ENCODE results near the gene FN3KRP.
"Not testable (repeated sequence)": the region's sequence is repeated elsewhere in the genome, so short reads cannot be mapped to it uniquely, and the experiment has no call there.

The FN3KRP gene

GRCh38 chr17:82734987-82735866, 18.7 kb downstream of the FN3KRP start, which contains the start of gene FN3K:
TSS of gene FN3K (plus strand) at chr17:82735615. CDS start at chr17:82735637, 22 bp downstream.
- Mint-ChIP-seq H3K27ac (no peak within 1 kb of the TSS), H3K9me3 (peaks cover 11% of the 10 kb centered on the region), H3K36me3 (peaks cover 19% of the 10 kb centered on the region), H3K27me3 (peaks cover 10% of the 10 kb centered on the region), H3K4me1 (peaks cover 4% of the 10 kb centered on the region), H3K4me3 (peak within 1 kb of the TSS; percentile 66)
- peak; percentile 65 for DNase-seq
- CTCF ChIA-PET, result no interaction called here

GRCh38 chr17:82736511-82737185, 20.1 kb downstream of the FN3KRP start:
- Mint-ChIP-seq H3K4me3 (no peak overlapping the region), H3K9me3 (peaks cover 22% of the 10 kb centered on the region), H3K4me1 (peaks cover 4% of the 10 kb centered on the region), H3K36me3 (peaks cover 27% of the 10 kb centered on the region), H3K27ac (no peak overlapping the region), H3K27me3 (peaks cover 10% of the 10 kb centered on the region)
- CTCF ChIA-PET, result no interaction called here
- no peak for DNase-seq

DNA sequence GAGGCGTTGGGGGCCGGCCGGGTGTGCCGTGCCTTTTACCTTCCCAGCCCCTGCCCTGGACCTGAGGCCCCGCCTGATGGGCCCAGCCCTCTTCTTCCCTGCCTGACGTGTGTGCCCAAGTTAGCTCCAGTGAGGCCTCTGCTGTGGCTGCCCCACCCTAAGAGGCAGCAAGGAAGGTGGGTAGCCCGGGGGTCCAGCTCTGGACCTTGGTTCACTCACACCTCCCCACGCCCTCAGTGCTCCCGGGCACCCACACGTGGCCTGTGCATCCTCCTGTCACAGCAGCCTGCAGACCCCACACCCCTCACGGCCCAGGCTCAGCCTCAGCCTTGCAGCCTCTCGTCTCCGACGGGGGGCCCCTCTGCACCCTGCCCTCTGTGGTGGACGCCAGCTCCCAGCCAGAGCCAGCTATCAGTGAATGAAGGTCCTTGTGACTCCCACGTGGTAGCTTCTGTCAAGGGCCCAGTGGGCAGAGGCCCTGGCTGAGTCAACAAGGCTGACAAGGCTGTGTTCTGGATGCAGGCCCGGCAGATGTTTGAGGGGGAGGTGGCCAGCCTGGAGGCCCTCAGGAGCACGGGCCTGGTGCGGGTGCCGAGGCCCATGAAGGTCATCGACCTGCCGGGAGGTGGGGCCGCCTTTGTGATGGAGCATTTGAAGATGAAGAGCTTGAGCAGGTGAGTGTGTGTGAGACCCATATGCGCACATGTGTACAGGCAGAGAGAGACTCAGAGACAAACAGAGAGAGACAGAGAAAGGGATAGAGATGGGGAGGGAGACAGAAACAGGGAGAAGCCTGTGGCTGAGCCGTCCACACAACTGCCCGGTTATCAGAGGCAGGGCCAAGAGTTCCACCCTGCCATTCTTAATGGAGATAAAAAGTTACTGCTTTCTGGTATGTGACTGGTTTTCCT, 21.7 kb downstream of the FN3KRP start:
- peaks cover 27% of the 10 kb centered on the region for H3K36me3 Mint-ChIP-seq

GRCh38 chr17:82740906-82741759, 24.6 kb downstream of the FN3KRP start:
- Mint-ChIP-seq H3K9me3 (peaks cover 24% of the 10 kb centered on the region), H3K36me3 (peaks cover 22% of the 10 kb centered on the region), H3K4me3 (no peak overlapping the region), H3K27ac (no peak overlapping the region), H3K27me3 (peaks cover 5% of the 10 kb centered on the region), H3K4me1 (peaks cover 1% of the 10 kb centered on the region)
- DNase-seq, result no peak
- CTCF ChIA-PET, result no interaction called here

More for the DNA sequence above, 21.7 kb downstream of the FN3KRP start:
- Mint-ChIP-seq H3K27ac (no peak overlapping the region), H3K4me3 (no peak overlapping the region), H3K4me1 (peaks cover 4% of the 10 kb centered on the region), H3K27me3 (peaks cover 10% of the 10 kb centered on the region), H3K9me3 (peaks cover 22% of the 10 kb centered on the region)
- DNase-seq, result no peak
- CTCF ChIA-PET, result no interaction called here

- Mint-ChIP-seq H3K9me3 (peaks cover 26% of the 10 kb centered on the region), H3K4me1 (no peaks in the 10 kb centered on the region), H3K36me3 (peaks cover 21% of the 10 kb centered on the region), H3K27me3 (no peaks in the 10 kb centered on the region), H3K4me3 (no peak overlapping the region), H3K27ac (no peak overlapping the region)
- CTCF ChIA-PET, result no interaction called here
- no peak for DNase-seq
Observed at GRCh38 chr17:82743344-82744219, 27.1 kb downstream of the FN3KRP start.

GRCh38 chr17:82744736-82745135, 28.2 kb downstream of the FN3KRP start:
- H3K27ac Mint-ChIP-seq, H3K4me1 Mint-ChIP-seq, CTCF ChIA-PET, H3K4me3 Mint-ChIP-seq, DNase-seq, H3K27me3 Mint-ChIP-seq: not testable (repeated sequence)
- Mint-ChIP-seq H3K36me3 (peaks cover 21% of the 10 kb centered on the region), H3K9me3 (peaks cover 26% of the 10 kb centered on the region)

GRCh38 chr17:82745524-82745923, 29.0 kb downstream of the FN3KRP start:
- Mint-ChIP-seq H3K27me3 (peaks cover 8% of the 10 kb centered on the region), H3K4me1 (no peaks in the 10 kb centered on the region), H3K27ac (no peak overlapping the region), H3K9me3 (peaks cover 21% of the 10 kb centered on the region), H3K36me3 (peaks cover 17% of the 10 kb centered on the region), H3K4me3 (no peak overlapping the region)
- CTCF ChIA-PET, result no interaction called here
- DNase-seq, result no peak

- CTCF ChIA-PET, result interaction anchor here (0.7 to 1.1 kb wide), 2 partner anchors 17 to 36 kb away, joined by 3 to 4 read pairs; no protein-coding TSS in a partner anchor
- Mint-ChIP-seq H3K27me3 (peaks cover 9% of the 10 kb centered on the region), H3K36me3 (no peaks in the 10 kb centered on the region), H3K4me3 (no peak overlapping the region), H3K4me1 (peaks cover 12% of the 10 kb centered on the region), H3K9me3 (peaks cover 8% of the 10 kb centered on the region), H3K27ac (no peak overlapping the region)
- no peak for DNase-seq
Observed at GRCh38 chr17:82748756-82749155, 32.2 kb downstream of the FN3KRP start.

DNA sequence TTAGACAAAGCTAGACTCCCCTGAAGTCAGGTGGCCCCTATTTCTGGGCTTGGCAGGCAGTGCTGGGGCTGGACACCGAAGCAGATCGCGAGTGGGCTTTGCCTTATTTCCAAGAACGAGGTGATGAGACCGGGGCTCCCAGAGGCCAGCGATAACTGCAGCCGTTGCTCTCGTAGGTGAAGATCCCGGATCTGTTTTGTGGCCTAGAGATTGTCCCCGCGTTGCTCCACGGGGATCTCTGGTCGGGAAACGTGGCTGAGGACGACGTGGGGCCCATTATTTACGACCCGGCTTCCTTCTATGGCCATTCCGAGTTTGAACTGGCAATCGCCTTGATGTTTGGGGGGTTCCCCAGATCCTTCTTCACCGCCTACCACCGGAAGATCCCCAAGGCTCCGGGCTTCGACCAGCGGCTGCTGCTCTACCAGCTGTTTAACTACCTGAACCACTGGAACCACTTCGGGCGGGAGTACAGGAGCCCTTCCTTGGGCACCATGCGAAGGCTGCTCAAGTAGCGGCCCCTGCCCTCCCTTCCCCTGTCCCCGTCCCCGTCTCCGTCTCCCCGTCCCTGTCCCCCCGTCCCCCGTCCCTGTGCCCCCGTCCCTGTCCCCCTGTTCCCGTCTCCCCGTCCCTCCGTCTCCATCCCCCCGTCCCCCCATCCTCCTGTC, 33.9 kb downstream of the FN3KRP start:
- Mint-ChIP-seq H3K36me3 (peaks cover 6% of the 10 kb centered on the region), H3K27ac (no peak overlapping the region), H3K27me3 (peaks cover 9% of the 10 kb centered on the region), H3K9me3 (peaks cover 7% of the 10 kb centered on the region), H3K4me3 (peak overlapping the region; percentile 54), H3K4me1 (peaks cover 25% of the 10 kb centered on the region)
- CTCF ChIA-PET, result no interaction called here
- DNase-seq, result peak; percentile 29

DNA sequence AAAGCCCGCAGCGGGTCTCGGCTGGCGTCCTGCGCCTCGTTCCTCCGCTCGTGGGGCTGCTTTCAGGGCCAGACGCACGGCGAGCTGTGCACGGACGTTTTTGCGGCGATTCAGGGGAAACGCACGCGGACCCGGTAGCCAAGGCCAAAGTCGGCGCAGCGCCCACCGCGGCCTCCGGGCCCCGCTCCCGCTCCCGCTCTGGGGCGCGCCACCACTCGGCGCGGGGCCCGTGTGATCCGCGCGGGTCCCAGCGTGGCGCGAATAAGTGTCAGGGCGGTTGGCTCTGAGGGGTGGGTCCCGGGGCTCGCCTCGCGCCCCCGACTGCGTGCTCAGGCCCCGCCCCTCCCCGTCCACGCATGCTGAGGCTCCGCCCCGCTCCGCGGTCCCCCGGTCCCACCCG, 34.7 kb downstream of the FN3KRP start:
- Mint-ChIP-seq H3K4me1 (peaks cover 30% of the 10 kb centered on the region), H3K27me3 (peaks cover 9% of the 10 kb centered on the region), H3K27ac (no peak overlapping the region), H3K9me3 (peaks cover 2% of the 10 kb centered on the region), H3K4me3 (peak overlapping the region; percentile 33), H3K36me3 (peaks cover 11% of the 10 kb centered on the region)
- CTCF ChIA-PET, result no interaction called here
- no peak for DNase-seq

DNA sequence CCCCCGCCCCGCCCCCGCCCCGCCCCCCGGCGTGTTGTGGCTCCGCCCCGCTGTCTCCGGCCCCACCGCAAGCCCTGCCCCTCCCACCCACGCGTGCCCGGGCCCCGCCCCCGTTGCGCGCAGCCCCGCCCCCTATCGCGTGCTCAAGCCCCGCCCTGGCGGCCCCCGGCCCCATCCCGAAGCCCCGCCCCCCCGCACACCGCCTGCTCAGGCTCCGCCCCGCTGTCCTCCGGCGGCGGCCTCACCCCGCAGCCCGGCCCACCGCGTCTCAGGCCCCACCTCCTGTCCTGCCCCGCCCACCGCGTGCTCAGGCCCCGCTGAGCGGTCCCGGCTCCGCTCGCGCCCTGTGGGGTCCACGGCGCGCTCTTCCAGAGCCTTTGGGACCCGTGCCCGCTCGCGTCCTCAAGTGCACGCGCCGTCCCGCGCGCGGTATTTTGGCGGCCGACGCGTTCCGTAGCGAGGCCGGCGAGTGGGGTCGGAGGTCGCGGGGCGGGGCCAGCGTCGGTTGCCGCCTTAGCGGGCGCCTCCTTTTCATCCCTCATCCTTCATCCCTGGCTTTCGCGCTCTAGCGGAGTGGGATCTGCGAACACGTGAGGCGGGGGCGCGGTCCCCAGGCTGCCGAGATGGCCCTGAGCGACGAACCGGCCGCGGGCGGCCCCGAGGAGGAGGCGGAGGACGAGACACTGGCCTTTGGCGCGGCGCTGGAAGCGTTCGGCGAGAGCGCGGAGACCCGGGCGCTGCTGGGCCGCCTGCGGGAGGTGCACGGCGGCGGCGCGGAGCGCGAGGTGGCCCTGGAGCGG, 35.3 kb downstream of the FN3KRP start, which contains the start of gene TBCD:
TSS of gene TBCD (plus strand) at position 495 of the 800 bp plus-strand sequence. CDS start at position 624, 129 bp downstream.
- peaks cover 12% of the 10 kb centered on the region for H3K36me3 Mint-ChIP-seq
- H3K9me3 Mint-ChIP-seq, result no peaks in the 10 kb centered on the region
- peaks cover 30% of the 10 kb centered on the region for H3K4me1 Mint-ChIP-seq
- peak within 1 kb of the TSS; percentile 87 for H3K4me3 Mint-ChIP-seq
- peaks cover 9% of the 10 kb centered on the region for H3K27me3 Mint-ChIP-seq
- CTCF ChIA-PET, result no interaction called here
- H3K27ac Mint-ChIP-seq, result peak within 1 kb of the TSS; percentile 79
- DNase-seq, result peak; percentile 91

Data from activated naive CD4-positive, alpha-beta T cell treated with anti-CD3 and anti-CD28 coated beads, Interleukin-2, amount 10 ng/mL, durations not matched to agents 7 days and 5 days (primary cell).